Esophagus muscularis mucosa (tissue), 4 donors: Measurements from ENCODE around the gene GFOD1. TPM values are rescaled to one million over a fixed set of nuclear protein-coding genes. Genes with fewer than 3 reads are reported as not detected.
A peak's percentile ranks its signal among the peaks of the same experiment; 100 is the strongest.

Experiments used
- DNase-seq: peaks from one replicate; pipeline ENCODE4 v3.0.0-alpha.2; 2017; ENCODE audit errors: extremely low spot score
- H3K27ac ChIP-seq, 4 donors: fragments of 200-600 bp; sonication (generic); replicated peaks in 1 of 4; 1 replicate in 3 of 4; 2 replicates in 1 of 4; pipeline ENCODE4 v1.5.1; 2016 to 2019; ENCODE audit warnings: mild to moderate bottlenecking in 1 of 4
- H3K27me3 ChIP-seq, 4 donors: fragments of 200-600 bp; sonication (generic); one replicate each; pipeline versions ENCODE4 v1.5.1 to v1.6.0; 2016 to 2019
- H3K36me3 ChIP-seq, 4 donors: fragments of 200-600 bp; sonication (generic); one replicate each; pipeline ENCODE4 v1.5.1; 2016 to 2019
- H3K4me1 ChIP-seq, 4 donors: fragments of 200-600 bp; sonication (generic); one replicate each; pipeline ENCODE4 v1.5.1; 2016 to 2019
- H3K4me3 ChIP-seq, 4 donors: fragments of 200-600 bp; sonication (generic); 1 replicate in 2 of 4; 2 replicates in 2 of 4; pipeline ENCODE4 v1.5.1; 2016 to 2019; ENCODE audit warnings: mild to moderate bottlenecking in 4 of 4, moderate library complexity in 1 of 4
- H3K9me3 ChIP-seq, 4 donors: fragments of 200-600 bp; sonication (generic); 1 replicate in 3 of 4; 2 replicates in 1 of 4; pipeline ENCODE4 v1.5.1; 2016 to 2019
- CTCF ChIP-seq, 3 experiments: fragments of 200-600 bp in 2 of 3; fragments of 450-650 bp in 1 of 3; sonication (generic) in 2 of 3; IDR thresholded peaks; one replicate each; pipeline ENCODE4 v1.5.1; 2017 to 2019; ENCODE audit warnings: antibody characterized with exemption in 3 of 3, mild to moderate bottlenecking in 2 of 3, moderate library complexity in 1 of 3
- EP300 ChIP-seq: sonication (generic); formaldehyde crosslinking; IDR thresholded peaks from one replicate; pipeline ENCODE4 v1.6.1; 2017; ENCODE audit warnings: antibody characterized with exemption
- POLR2A ChIP-seq: fragments of 450-650 bp; IDR thresholded peaks from one replicate; pipeline ENCODE4 v1.6.1; 2017; ENCODE audit warnings: antibody characterized with exemption, moderate library complexity, mild to moderate bottlenecking, low read depth
- POLR2AphosphoS5 ChIP-seq, 2 donors: sonication (generic); formaldehyde crosslinking; IDR thresholded peaks; one replicate each; pipeline ENCODE4 v1.6.1; 2017; ENCODE audit warnings: antibody characterized with exemption in 2 of 2
- WGBS: methylation state at CpG from one replicate; pipeline ENCODE4 v1.1.5; 2018; 5-methylcytosine and 5-hydroxymethylcytosine counted together
- intact Hi-C: fragments of 100-400 bp; cut with DNase I; formaldehyde crosslinking; loops from one replicate; pipeline ENCODE4 v1.15.1; 2023
- total RNA-seq, 4 donors: library from RNA; depleted of rRNA; stranded (reverse); fragments of >200 nt; gene quantifications; one replicate each; pipeline versions ENCODE4 v1.1.0 to v1.2.1, GENCODE V29; 2016

Gene GFOD1
- total RNA-seq, 4 donors from 2014 or later = 21.7 to 34.5 (median 25.8) TPM

DNA sequence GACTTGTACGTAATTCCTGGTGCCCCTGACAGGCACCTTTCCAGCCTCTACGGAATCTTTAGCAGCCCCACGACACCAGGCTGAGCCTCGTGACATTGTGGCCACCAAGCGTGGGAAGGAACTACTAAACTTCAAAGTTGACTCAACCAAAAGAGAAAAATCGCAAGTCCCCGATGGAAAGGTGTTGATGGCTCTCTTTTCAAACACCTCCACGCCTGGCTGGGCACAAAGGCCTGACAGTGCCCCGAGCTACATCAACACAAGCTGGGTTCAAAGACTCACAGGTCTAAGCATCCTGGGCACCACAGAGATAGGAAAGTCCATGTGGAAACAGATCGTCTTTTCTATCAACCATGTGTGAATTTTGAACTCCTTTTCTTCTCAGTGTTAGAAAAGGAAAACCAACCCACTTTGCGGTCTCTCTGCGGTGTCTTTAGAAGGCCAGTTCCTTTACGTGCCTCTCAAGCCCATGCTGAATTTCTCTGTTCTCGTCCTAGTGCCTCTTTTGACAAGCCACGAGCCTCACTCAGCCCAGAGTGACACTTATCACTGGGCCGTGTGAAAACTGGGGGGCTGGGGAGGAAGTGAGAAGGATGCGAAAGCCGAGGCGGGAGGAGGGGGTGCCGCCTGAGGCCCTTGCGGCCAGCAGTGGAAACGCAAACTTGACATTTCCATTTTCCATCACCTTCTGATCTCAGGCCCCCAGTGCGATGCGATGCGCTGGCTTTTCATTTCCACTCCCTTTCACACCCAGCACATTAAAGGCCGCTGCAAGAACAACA is 59.4 kb downstream of the GFOD1 start:
- H3K9me3 ChIP-seq = no peaks in the 10 kb centered on the region
- no peak overlapping the region for H3K4me3 ChIP-seq
- TF ChIP-seq POLR2AphosphoS5 (IDR thresholded peaks at IDR 0.05) (no peak), POLR2A (no peak)
- peaks cover 57 to 72% (median 64%) of the 10 kb centered on the region in 4 donors for H3K4me1 ChIP-seq
- H3K27ac ChIP-seq = peak overlapping the region in 1 of 4 donors; percentile 39
- H3K27me3 ChIP-seq = no peaks in the 10 kb centered on the region
- no peaks in the 10 kb centered on the region for H3K36me3 ChIP-seq
- intact Hi-C loops = no loop called here
- WGBS = 73% methylated on average over 26 of the region's 26 CpGs
- no peak for DNase-seq

GRCh38 chr6:13427316-13427715 is 60.1 kb downstream of the GFOD1 start:
- WGBS = 98% methylated on average over 7 of the region's 8 CpGs
- Histone ChIP-seq H3K4me3 (no peak overlapping the region), H3K9me3 (no peaks in the 10 kb centered on the region), H3K27me3 (no peaks in the 10 kb centered on the region), H3K36me3 (no peaks in the 10 kb centered on the region), H3K4me1 (peaks cover 58 to 73% (median 67%) of the 10 kb centered on the region in 4 donors), H3K27ac (peak overlapping the region in 2 of 4 donors; percentile 39 to 50)
- no peak for DNase-seq
- TF ChIP-seq POLR2AphosphoS5 (IDR thresholded peaks at IDR 0.05) = no peak
- TF ChIP-seq CTCF (IDR thresholded peaks at IDR 0.05) = no peak
- TF ChIP-seq EP300 = no peak
- no peak for TF ChIP-seq POLR2A
- intact Hi-C loops = no loop called here

DNA sequence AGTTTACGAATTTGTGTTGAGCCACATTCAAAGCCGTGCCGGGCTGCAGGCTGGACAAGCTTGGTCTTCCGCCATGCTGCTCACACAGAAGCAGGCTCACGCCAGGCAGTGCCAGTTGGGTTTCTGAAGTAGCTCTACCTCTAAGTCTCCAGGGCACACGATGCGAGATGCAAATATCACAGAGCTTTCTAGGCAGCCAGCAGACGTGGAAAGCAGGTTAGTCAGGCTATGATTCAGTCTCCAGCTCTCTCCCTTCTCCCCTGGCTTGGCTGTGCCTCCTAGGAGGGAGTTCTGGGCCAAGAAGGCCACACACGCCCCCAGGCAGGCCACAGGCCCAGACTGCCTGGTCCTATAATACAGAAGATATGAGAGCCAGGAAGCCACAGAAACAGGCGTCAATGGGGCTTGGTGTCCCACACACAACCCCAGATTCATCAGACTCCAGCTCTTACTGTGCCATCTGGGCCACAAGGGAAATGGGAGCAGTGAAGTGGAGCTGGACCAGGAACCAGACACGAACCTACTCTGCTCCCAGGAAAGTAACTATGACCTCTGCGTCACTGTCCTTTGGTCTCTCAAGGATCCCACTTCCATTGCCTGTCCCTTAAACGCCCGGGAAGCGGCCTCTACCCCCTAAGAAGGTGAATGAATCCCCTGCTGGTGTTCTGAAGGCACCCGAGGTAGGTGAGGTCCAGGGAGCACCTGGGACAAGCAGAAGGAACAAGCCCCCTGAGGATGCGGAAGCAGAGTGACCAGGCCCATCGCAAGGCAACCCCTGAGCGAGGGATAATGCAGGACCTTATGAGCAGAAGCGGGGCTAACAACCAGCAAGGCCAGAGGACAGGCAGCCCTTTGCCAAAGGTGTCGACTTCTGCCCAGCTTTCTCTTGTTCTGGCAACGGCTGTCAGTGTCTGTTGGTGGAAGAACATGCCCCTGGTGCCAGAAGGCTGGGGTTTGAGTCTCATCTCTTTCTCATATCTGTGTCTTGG is 61.2 kb downstream of the GFOD1 start:
- WGBS = 87% methylated on average over 20 of the region's 22 CpGs
- Histone ChIP-seq H3K27me3 (no peaks in the 10 kb centered on the region), H3K9me3 (no peaks in the 10 kb centered on the region), H3K27ac (peak overlapping the region; percentile 50 to 72 (median 66)), H3K4me1 (peaks cover 58 to 77% (median 72%) of the 10 kb centered on the region in 4 donors), H3K4me3 (no peak overlapping the region), H3K36me3 (no peaks in the 10 kb centered on the region)
- TF ChIP-seq POLR2A = no peak
- TF ChIP-seq POLR2AphosphoS5 (IDR thresholded peaks at IDR 0.05) = no peak
- no peak for TF ChIP-seq CTCF (IDR thresholded peaks at IDR 0.05)
- TF ChIP-seq EP300 = no peak
- DNase-seq = no peak
- intact Hi-C loops = no loop called here

GRCh38 chr6:13425270-13425873 is 62.0 kb downstream of the GFOD1 start:
- Histone ChIP-seq H3K4me1 (peaks cover 65 to 85% (median 80%) of the 10 kb centered on the region in 4 donors), H3K27ac (peak overlapping the region; percentile 50 to 72 (median 66)), H3K9me3 (no peaks in the 10 kb centered on the region), H3K36me3 (no peaks in the 10 kb centered on the region), H3K27me3 (no peaks in the 10 kb centered on the region), H3K4me3 (no peak overlapping the region)
- intact Hi-C loops = no loop called here
- 31% methylated on average over 3 of the region's 3 CpGs for WGBS
- no peak for DNase-seq
- peak in 1 of 2 donors; percentile 28 for TF ChIP-seq POLR2AphosphoS5 (IDR thresholded peaks at IDR 0.05)
- TF ChIP-seq POLR2A = no peak

GRCh38 chr6:13423252-13423651 is 64.1 kb downstream of the GFOD1 start:
- H3K4me1 ChIP-seq = peaks cover 84 to 92% (median 89%) of the 10 kb centered on the region in 4 donors
- H3K4me3 ChIP-seq = no peak overlapping the region
- peak overlapping the region; percentile 71 to 75 (median 72) for H3K27ac ChIP-seq
- TF ChIP-seq EP300 (no peak), POLR2AphosphoS5 (IDR thresholded peaks at IDR 0.05) (no peak), CTCF (IDR thresholded peaks at IDR 0.05) (no peak), POLR2A (no peak)
- H3K27me3 ChIP-seq = no peaks in the 10 kb centered on the region
- 78% methylated on average over 6 of the region's 6 CpGs for WGBS
- H3K9me3 ChIP-seq = no peaks in the 10 kb centered on the region
- DNase-seq = no peak
- intact Hi-C loops = no loop called here
- no peaks in the 10 kb centered on the region for H3K36me3 ChIP-seq
